Gastroesophageal sphincter (tissue), 3 donors: ENCODE data around the gene ACYP1.

Experiments
- CTCF ChIP-seq, 4 experiments: fragments of 200-600 bp in 2 of 4; fragments of 450-650 bp in 2 of 4; sonication (generic) in 1 of 4; IDR thresholded peaks; one replicate each; pipeline ENCODE4 v1.5.1; 2017 to 2019; ENCODE audit warnings: antibody characterized with exemption in 4 of 4, mild to moderate bottlenecking in 2 of 4, moderate library complexity in 2 of 4
- EP300 ChIP-seq: sonication (generic); formaldehyde crosslinking; IDR thresholded peaks from one replicate; pipeline ENCODE4 v1.6.1; 2017; ENCODE audit warnings: antibody characterized with exemption, mild to moderate bottlenecking
- POLR2A ChIP-seq, 2 donors: fragments of 450-650 bp; IDR thresholded peaks; one replicate each; pipeline ENCODE4 v1.6.1; 2017; ENCODE audit warnings: antibody characterized with exemption in 2 of 2, mild to moderate bottlenecking in 2 of 2, moderate library complexity in 1 of 2
- POLR2AphosphoS5 ChIP-seq: sonication (generic); formaldehyde crosslinking; IDR thresholded peaks from one replicate; pipeline ENCODE4 v1.6.1; 2017; ENCODE audit warnings: antibody characterized with exemption

- TF ChIP-seq CTCF (IDR thresholded peaks at IDR 0.05) (no peak), POLR2A (IDR thresholded peaks at IDR 0.05) (no peak), POLR2AphosphoS5 (no peak), EP300 (no peak)
Observed at GRCh38 chr14:75094896-75095295, 31.1 kb upstream of the ACYP1 start.
